A673 (cell line): ENCODE measurements around the gene SSUH2. TPM values are rescaled to one million over a fixed set of nuclear protein-coding genes. Genes with fewer than 3 reads are reported as not detected.

Source experiments
- BruUV-seq: library from RNA; stranded (reverse); fragments of 400-500 nt; replicated peaks from 2 replicates; lab custom pipeline; 2021; lab: Mats Ljungman, UMichigan
- CTCF ChIA-PET: fragments of 300-600 bp; sonication (Branson Sonifier 250); formaldehyde crosslinking; loops from one replicate; lab custom pipeline; 2022; ENCODE audit warnings: antibody characterized with exemption; lab: Charles Lee
- POLR2A ChIA-PET: fragments of 300-600 bp; sonication (Branson Sonifier 250); formaldehyde crosslinking; loops from one replicate; lab custom pipeline; 2022; ENCODE audit warnings: antibody characterized with exemption; ENCODE audit not compliant: low non-redundant PET; lab: Charles Lee
- DNase-seq: peaks from one replicate; pipeline ENCODE4 v3.0.0-alpha.2; 2015; ENCODE audit warnings: low spot score
- H3K27ac ChIP-seq: fragments of 200-600 bp; sonication (generic); 2 replicates; pipeline ENCODE4 v1.5.1; 2016; ENCODE audit warnings: mixed run types, low read depth, mild to moderate bottlenecking, mixed read lengths, antibody characterized with exemption, low read length; ENCODE audit not compliant: poor library complexity, severe bottlenecking
- H3K27me3 ChIP-seq: fragments of 200-600 bp; sonication (generic); replicated peaks from 2 replicates; pipeline ENCODE4 v1.6.1; 2017; ENCODE audit warnings: mixed run types, low read depth, mild to moderate bottlenecking, mixed read lengths, antibody characterized with exemption, low read length; ENCODE audit not compliant: insufficient read depth, poor library complexity
- H3K36me3 ChIP-seq: fragments of 200-600 bp; sonication (generic); 2 replicates; pipeline ENCODE4 v1.6.1; 2016; ENCODE audit warnings: mixed run types, mild to moderate bottlenecking, mixed read lengths, antibody characterized with exemption, low read length; ENCODE audit not compliant: insufficient read depth, poor library complexity, severe bottlenecking
- H3K4me1 ChIP-seq: fragments of 200-600 bp; sonication (generic); 2 replicates; pipeline ENCODE4 v1.6.1; 2017; ENCODE audit warnings: mixed run types, mild to moderate bottlenecking, mixed read lengths, antibody characterized with exemption, low read length; ENCODE audit not compliant: insufficient read depth, poor library complexity, severe bottlenecking
- H3K4me3 ChIP-seq: fragments of 200-600 bp; sonication (generic); 2 replicates; pipeline ENCODE4 v1.5.1; 2016; ENCODE audit warnings: low read depth, mixed run types, mild to moderate bottlenecking, mixed read lengths, low read length; ENCODE audit not compliant: poor library complexity, severe bottlenecking
- H3K9me3 ChIP-seq: fragments of 200-600 bp; sonication (generic); 2 replicates; pipeline ENCODE4 v1.6.1; 2016; ENCODE audit warnings: mixed run types, low read depth, mild to moderate bottlenecking, mixed read lengths, antibody characterized with exemption, low read length; ENCODE audit not compliant: poor library complexity, severe bottlenecking
- EZH2 ChIP-seq: fragments of 200-600 bp; sonication (generic); IDR thresholded peaks from 2 replicates; pipeline ENCODE4 v1.6.1; 2017; ENCODE audit warnings: borderline replicate concordance, low read depth, mild to moderate bottlenecking, mixed read lengths, antibody characterized with exemption, low read length; ENCODE audit not compliant: poor library complexity, severe bottlenecking
- intact Hi-C: fragments of 100-400 bp; cut with micrococcal nuclease; formaldehyde crosslinking; loops from one replicate; pipeline ENCODE4 v1.10.0; 2022; ENCODE audit not compliant: unreplicated experiment
- total RNA-seq: library from RNA; stranded (reverse); gene quantifications from 2 replicates; pipeline ENCODE4 v1.2.3, GENCODE V29; 2021
- TF ChIP-seq, protein P1 (sequence below): fragments of 300-800, 200-600 bp; sonication (generic); conservative IDR thresholded peaks from 2 replicates; pipeline ENCODE4 v1.5.1; 2017; ENCODE audit warnings: low read depth, mild to moderate bottlenecking, antibody characterized with exemption, low read length, moderate library complexity, mixed read lengths

SSUH2 gene
- total RNA-seq, 1 experiment from 2014 or later, result 3.6 TPM

DNA sequence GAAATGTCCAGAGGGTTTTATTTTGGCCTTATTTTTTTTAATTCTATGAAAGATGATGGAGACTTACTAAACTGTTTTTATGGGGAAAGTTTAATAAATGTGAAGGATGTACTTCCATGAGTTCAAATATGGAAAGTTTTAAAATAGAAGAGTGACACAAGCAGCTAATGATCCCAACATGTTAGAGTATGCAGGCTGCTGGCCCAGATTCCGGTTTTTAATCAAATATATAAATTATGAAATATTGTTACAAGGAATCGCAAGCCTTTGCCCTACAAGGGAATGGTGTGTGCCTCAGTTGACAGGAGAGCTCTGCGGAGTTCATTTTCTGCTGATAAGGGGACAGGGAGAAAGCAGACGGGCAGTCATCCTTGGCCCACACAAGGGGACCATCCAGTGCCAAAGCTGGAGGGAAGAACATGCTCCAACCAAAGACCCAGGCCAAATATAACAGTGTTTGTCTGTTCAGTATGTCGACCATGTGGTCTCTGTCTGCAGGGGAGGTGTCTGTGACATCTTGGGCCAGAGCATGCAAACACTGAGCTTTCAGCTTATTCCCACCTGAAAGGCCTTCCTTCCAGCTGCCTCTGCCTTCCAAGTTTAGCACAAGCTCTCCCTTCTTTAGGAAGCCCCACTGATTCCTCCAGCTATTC, 69.8 kb downstream of the SSUH2 start:
- CTCF ChIA-PET, result no interaction called here
- Histone ChIP-seq H3K4me1 (peaks cover 10% of the 10 kb centered on the region), H3K27ac (no peak overlapping the region), H3K36me3 (no peaks in the 10 kb centered on the region), H3K27me3 (no peaks in the 10 kb centered on the region), H3K9me3 (no peaks in the 10 kb centered on the region), H3K4me3 (no peak overlapping the region)
- no TSS peak for BruUV-seq
- TF ChIP-seq EZH2, result no peak
- TF ChIP-seq, protein P1, sequence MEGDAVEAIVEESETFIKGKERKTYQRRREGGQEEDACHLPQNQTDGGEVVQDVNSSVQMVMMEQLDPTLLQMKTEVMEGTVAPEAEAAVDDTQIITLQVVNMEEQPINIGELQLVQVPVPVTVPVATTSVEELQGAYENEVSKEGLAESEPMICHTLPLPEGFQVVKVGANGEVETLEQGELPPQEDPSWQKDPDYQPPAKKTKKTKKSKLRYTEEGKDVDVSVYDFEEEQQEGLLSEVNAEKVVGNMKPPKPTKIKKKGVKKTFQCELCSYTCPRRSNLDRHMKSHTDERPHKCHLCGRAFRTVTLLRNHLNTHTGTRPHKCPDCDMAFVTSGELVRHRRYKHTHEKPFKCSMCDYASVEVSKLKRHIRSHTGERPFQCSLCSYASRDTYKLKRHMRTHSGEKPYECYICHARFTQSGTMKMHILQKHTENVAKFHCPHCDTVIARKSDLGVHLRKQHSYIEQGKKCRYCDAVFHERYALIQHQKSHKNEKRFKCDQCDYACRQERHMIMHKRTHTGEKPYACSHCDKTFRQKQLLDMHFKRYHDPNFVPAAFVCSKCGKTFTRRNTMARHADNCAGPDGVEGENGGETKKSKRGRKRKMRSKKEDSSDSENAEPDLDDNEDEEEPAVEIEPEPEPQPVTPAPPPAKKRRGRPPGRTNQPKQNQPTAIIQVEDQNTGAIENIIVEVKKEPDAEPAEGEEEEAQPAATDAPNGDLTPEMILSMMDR, result no peak
- POLR2A ChIA-PET, result no interaction called here
- DNase-seq, result no peak
- intact Hi-C loops, result no loop called here

DNA sequence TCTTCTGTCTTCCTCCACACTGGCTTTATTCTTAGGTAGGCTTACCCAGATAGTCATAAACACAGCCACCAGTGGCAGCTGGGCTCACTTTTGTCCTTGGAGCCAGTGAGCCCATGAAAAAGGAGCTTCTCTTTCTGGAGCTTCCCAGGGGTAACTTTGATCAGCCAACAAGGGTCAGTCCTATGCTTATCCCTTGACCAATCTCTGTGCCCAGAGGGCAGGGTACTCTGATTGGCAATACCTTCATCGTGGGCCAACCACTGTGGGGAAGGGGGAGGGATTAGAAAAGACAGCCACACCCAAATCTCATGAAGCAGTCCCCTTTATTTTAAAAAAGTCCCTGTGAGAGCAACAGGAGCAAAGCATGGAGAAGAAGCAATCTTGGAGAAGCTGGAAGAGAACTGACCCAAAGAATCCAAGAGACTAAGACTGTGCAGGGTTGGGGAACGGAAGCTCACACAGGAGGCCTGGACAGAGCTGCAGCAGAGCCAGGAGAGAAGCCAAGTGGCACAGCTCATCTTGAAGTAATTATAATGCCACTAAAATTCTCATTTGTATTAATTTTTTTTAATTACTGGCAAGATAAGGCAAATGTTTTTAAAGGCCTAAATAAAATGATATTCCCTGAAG, 70.4 kb downstream of the SSUH2 start:
- H3K27ac ChIP-seq, result no peak overlapping the region
- intact Hi-C loops, result no loop called here
- TF ChIP-seq, protein P1, result no peak
- TF ChIP-seq EZH2, result no peak
- BruUV-seq, result no TSS peak
- DNase-seq, result no peak
- peaks cover 10% of the 10 kb centered on the region for H3K4me1 ChIP-seq
- H3K36me3 ChIP-seq, result no peaks in the 10 kb centered on the region
- POLR2A ChIA-PET, result no interaction called here
- no peaks in the 10 kb centered on the region for H3K27me3 ChIP-seq
- no peaks in the 10 kb centered on the region for H3K9me3 ChIP-seq
- H3K4me3 ChIP-seq, result no peak overlapping the region
- CTCF ChIA-PET, result no interaction called here

DNA sequence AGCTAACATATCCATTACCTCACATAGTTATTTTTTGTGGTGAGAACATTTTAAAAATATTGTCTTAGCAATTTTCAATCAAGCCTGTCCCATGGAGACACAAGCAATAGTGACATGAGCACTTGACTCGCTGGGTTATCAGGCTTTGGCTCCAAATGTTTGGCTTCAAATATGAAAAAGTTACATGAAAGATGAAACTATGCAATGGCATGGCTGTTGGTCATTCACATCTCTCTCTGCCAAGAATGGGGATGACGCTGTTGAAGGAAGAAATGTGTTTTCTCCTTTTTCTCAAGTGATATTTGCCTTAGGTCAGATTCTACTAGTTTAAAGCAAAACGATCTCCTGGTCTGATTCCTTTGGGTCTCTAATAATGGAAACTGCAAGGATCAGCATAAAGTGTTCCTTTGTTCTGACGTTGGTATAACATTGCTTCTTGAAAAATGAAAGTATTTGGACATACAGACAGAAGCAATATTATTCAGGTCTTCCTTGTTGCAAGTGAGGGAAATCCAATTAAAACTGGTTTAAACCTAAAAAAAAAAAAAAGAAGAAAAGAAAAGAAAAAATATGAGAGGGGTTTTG, 71.2 kb downstream of the SSUH2 start:
- H3K36me3 ChIP-seq, result no peaks in the 10 kb centered on the region
- peaks cover 10% of the 10 kb centered on the region for H3K4me1 ChIP-seq
- H3K27me3 ChIP-seq, result no peaks in the 10 kb centered on the region
- DNase-seq, result no peak
- H3K4me3 ChIP-seq, result no peak overlapping the region
- no peaks in the 10 kb centered on the region for H3K9me3 ChIP-seq
- H3K27ac ChIP-seq, result no peak overlapping the region
- no TSS peak for BruUV-seq
- ChIA-PET POLR2A (no interaction called here), CTCF (no interaction called here)
- intact Hi-C loops, result no loop called here
- no peak for TF ChIP-seq EZH2
- TF ChIP-seq, protein P1, result no peak
